Kidney epithelial cell (primary cell): Measurements from ENCODE around the gene TEKT1. TPM values are rescaled to one million over a fixed set of nuclear protein-coding genes. Genes with fewer than 3 reads are reported as not detected.

ENCODE experiments used
- total RNA-seq: library from RNA; depleted of rRNA; stranded (reverse); fragments of >200 nt; gene quantifications from 2 replicates; pipeline ENCODE4 v1.2.3, GENCODE V29; 2015

The TEKT1 gene
- total RNA-seq, 1 donor from 2014 or later = not detected

Other genes with a start within 250 kb of the TEKT1 start
- gene KIAA0753, start 191.0 kb downstream of the TEKT1 start, total RNA-seq = 20.2 and 24.2 TPM in 2 replicates
- 193 and 245 TPM in 2 replicates for gene TXNDC17, start 190.7 kb downstream of the TEKT1 start, total RNA-seq
- 10.6 and 13.5 TPM in 2 replicates for gene MED31, start 180.1 kb downstream of the TEKT1 start, total RNA-seq
- gene C17orf100, start 180.0 kb downstream of the TEKT1 start, total RNA-seq = 0.34 and 0.46 TPM in 2 replicates
- gene SLC13A5, start 118.4 kb downstream of the TEKT1 start, total RNA-seq = 0.08 TPM in 1 of 2 replicates, not detected in the other
- 2.5 and 13.3 TPM in 2 replicates for gene XAF1, start 75.7 kb downstream of the TEKT1 start, total RNA-seq
- 0.14 TPM in 1 of 2 replicates, not detected in the other for gene FBXO39, start 55.5 kb downstream of the TEKT1 start, total RNA-seq
- gene ALOX12, start 164.3 kb upstream of the TEKT1 start, total RNA-seq = 1.4 and 1.7 TPM in 2 replicates
- gene RNASEK, start 180.9 kb upstream of the TEKT1 start, total RNA-seq = 375 and 389 TPM in 2 replicates
- 0.08 TPM in 1 of 2 replicates, not detected in the other for gene BCL6B, start 191.3 kb upstream of the TEKT1 start, total RNA-seq
- gene SLC16A13, start 204.3 kb upstream of the TEKT1 start, total RNA-seq = 3.4 and 6.0 TPM in 2 replicates
- gene SLC16A11, start 212.4 kb upstream of the TEKT1 start, total RNA-seq = not detected in 2 replicates
- gene CLEC10A, start 248.5 kb upstream of the TEKT1 start, total RNA-seq = not detected in 2 replicates